Liver (tissue), 9 donors: ENCODE results near the gene KRT34. TPM values are rescaled to one million over a fixed set of nuclear protein-coding genes. Genes with fewer than 3 reads are reported as not detected.

Experiments used
- DNase-seq: peaks from one replicate; pipeline ENCODE4 v3.0.0-alpha.2; 2017; ENCODE audit warnings: low spot score
- H3K27ac ChIP-seq, 2 donors: one replicate each; pipeline ENCODE4 v1.7.0; 2013; ENCODE audit warnings: inconsistent platforms in 2 of 2, low read length in 2 of 2, control low read depth in 1 of 2, low read depth in 1 of 2, mild to moderate bottlenecking in 1 of 2
- H3K27me3 ChIP-seq, 4 donors: one replicate each; pipeline versions ENCODE4 v1.6.1 to v1.7.0; 2013; ENCODE audit warnings: low read length in 3 of 4, inconsistent platforms in 1 of 4, mild to moderate bottlenecking in 1 of 4, moderate library complexity in 1 of 4; ENCODE audit not compliant: control insufficient read depth in 4 of 4, insufficient read depth in 4 of 4
- H3K36me3 ChIP-seq, 4 donors: one replicate each; pipeline versions ENCODE4 v1.6.1 to v1.7.0; 2013; ENCODE audit warnings: low read length in 3 of 4, mild to moderate bottlenecking in 3 of 4, low read depth in 1 of 4, moderate library complexity in 1 of 4; ENCODE audit not compliant: control insufficient read depth in 4 of 4, insufficient read depth in 3 of 4
- H3K4me1 ChIP-seq, 4 donors: one replicate each; pipeline versions ENCODE4 v1.6.1 to v1.7.0; 2013; ENCODE audit warnings: low read length in 3 of 4, mild to moderate bottlenecking in 3 of 4, moderate library complexity in 1 of 4; ENCODE audit not compliant: control insufficient read depth in 4 of 4, insufficient read depth in 4 of 4
- H3K4me3 ChIP-seq, 3 donors: one replicate each; pipeline versions ENCODE4 v1.6.1 to v1.7.0; 2013; ENCODE audit warnings: low read length in 3 of 3, control low read depth in 1 of 3, low read depth in 1 of 3, mild to moderate bottlenecking in 1 of 3
- H3K9ac ChIP-seq, 2 donors: one replicate each; pipeline ENCODE4 v1.7.0; 2013; ENCODE audit warnings: low read length in 2 of 2, mild to moderate bottlenecking in 2 of 2, moderate library complexity in 2 of 2, control low read depth in 1 of 2, low read depth in 1 of 2
- H3K9me3 ChIP-seq, 4 donors: one replicate each; pipeline versions ENCODE4 v1.6.1 to v1.7.0; 2013; ENCODE audit warnings: low read length in 3 of 4; ENCODE audit not compliant: control insufficient read depth in 4 of 4
- EGR1 ChIP-seq, 2 donors: IDR thresholded peaks; 2 replicates each; pipeline ENCODE4 v1.6.1; 2016 to 2018; ENCODE audit warnings: antibody characterized with exemption in 2 of 2, low read depth in 2 of 2
- FOXA1 ChIP-seq: IDR thresholded peaks from 2 replicates; pipeline ENCODE4 v1.6.1; 2016; ENCODE audit warnings: antibody characterized with exemption
- FOXA2 ChIP-seq: IDR thresholded peaks from 2 replicates; pipeline ENCODE4 v1.6.1; 2016; ENCODE audit warnings: antibody characterized with exemption
- GABPA ChIP-seq, 2 donors: IDR thresholded peaks in 1 of 2; conservative IDR thresholded peaks in 1 of 2; 2 replicates each; pipeline ENCODE4 v1.6.1; 2016; ENCODE audit warnings: antibody characterized with exemption in 2 of 2, mild to moderate bottlenecking in 1 of 2, moderate library complexity in 1 of 2
- HNF4A ChIP-seq, 2 donors: conservative IDR thresholded peaks; 2 replicates each; pipeline ENCODE4 v1.6.1; 2016; ENCODE audit warnings: antibody characterized with exemption in 2 of 2, mild to moderate bottlenecking in 2 of 2
- HNF4G ChIP-seq: IDR thresholded peaks from 2 replicates; pipeline ENCODE4 v1.6.1; 2016; ENCODE audit warnings: antibody characterized with exemption
- JUND ChIP-seq, 2 donors: IDR thresholded peaks; 2 replicates each; pipeline ENCODE4 v1.6.1; 2016; ENCODE audit warnings: antibody characterized with exemption in 2 of 2
- MAX ChIP-seq: IDR thresholded peaks from 2 replicates; pipeline ENCODE4 v1.6.1; 2016; ENCODE audit warnings: antibody characterized with exemption
- NR2F2 ChIP-seq: IDR thresholded peaks from 2 replicates; pipeline ENCODE4 v1.6.1; 2016; ENCODE audit warnings: antibody characterized with exemption
- RAD21 ChIP-seq, 2 donors: IDR thresholded peaks; 2 replicates each; pipeline ENCODE4 v1.6.1; 2016; ENCODE audit warnings: antibody characterized with exemption in 2 of 2, mild to moderate bottlenecking in 2 of 2
- RXRA ChIP-seq, 2 donors: IDR thresholded peaks; 2 replicates each; pipeline ENCODE4 v1.6.1; 2017 to 2018; ENCODE audit warnings: antibody characterized with exemption in 2 of 2, mild to moderate bottlenecking in 1 of 2
- SP1 ChIP-seq: IDR thresholded peaks from 2 replicates; pipeline ENCODE4 v1.6.1; 2018; ENCODE audit warnings: antibody characterized with exemption, mild to moderate bottlenecking
- TAF1 ChIP-seq: conservative IDR thresholded peaks from 2 replicates; pipeline ENCODE4 v1.6.1; 2016; ENCODE audit warnings: antibody characterized with exemption, mild to moderate bottlenecking
- YY1 ChIP-seq: IDR thresholded peaks from 2 replicates; pipeline ENCODE4 v1.6.1; 2016; ENCODE audit warnings: antibody characterized with exemption, mild to moderate bottlenecking
- WGBS: extraction: QIAGEN DNeasy Blood & Tissue Kit; methylation state at CpG from one replicate; pipeline ENCODE4 v1.1.7; 2013; 5-methylcytosine and 5-hydroxymethylcytosine counted together
- polyA plus RNA-seq, 2 donors: library from polyadenylated mRNA; stranded (reverse) in 1 of 2; unstranded in 1 of 2; fragments of 200-250 nt in 1 of 2; fragments of >200 nt in 1 of 2; fragmentation: Nextera tagmentation in 1 of 2; extraction: Ambion mirVana in 1 of 2; gene quantifications; one replicate each; pipeline versions ENCODE4 v1.2.1 to v1.2.3, GENCODE V29; 2013 to 2015
- total RNA-seq, 2 donors: library from RNA; depleted of rRNA; stranded (reverse); fragments of >200 nt; gene quantifications; one replicate each; pipeline ENCODE4 v1.2.3, GENCODE V29; 2014
- TF ChIP-seq, protein P1 (sequence below): fragments of 150-350 bp; IDR thresholded peaks from 2 replicates; pipeline ENCODE4 v1.5.1; 2017; ENCODE audit warnings: improper control_type of control experiment, low read depth, low read length; ENCODE audit not compliant: missing input control
- TF ChIP-seq, protein P2 (sequence below): IDR thresholded peaks from 2 replicates; pipeline ENCODE4 v1.6.1; 2016; ENCODE audit warnings: antibody characterized with exemption, mild to moderate bottlenecking
- TF ChIP-seq, protein P3 (sequence below): IDR thresholded peaks from 2 replicates; pipeline ENCODE4 v1.6.1; 2016; ENCODE audit warnings: antibody characterized with exemption
- donor health status: healthy.
- donor health status: healthy.
- donor health status: healthy.
- donor health status: healthy.
- donor health status: healthy.

The KRT34 gene
- total and polyA plus RNA-seq, 4 donors, result not detected

DNA sequence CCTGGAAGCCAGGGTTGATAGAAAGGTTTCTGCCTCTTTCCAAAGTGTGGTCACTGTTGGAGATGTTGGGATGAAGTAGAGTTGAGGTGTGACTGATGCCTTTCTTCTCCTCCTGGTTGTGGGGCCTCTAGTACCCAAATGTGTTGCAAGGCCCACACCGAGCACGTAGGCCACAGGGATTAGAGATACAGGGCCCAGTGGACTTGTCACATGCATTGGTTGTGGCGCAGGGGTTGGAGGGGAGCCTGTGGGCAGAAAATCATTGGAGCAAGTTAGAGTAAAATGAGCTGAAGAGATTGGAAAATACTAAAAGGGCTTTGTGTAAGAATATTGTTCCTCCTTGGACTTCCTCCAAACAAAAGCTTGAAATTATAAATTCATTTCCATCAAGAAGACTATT lies 36.1 kb downstream of the KRT34 start (continued):
- TF ChIP-seq, protein P1, sequence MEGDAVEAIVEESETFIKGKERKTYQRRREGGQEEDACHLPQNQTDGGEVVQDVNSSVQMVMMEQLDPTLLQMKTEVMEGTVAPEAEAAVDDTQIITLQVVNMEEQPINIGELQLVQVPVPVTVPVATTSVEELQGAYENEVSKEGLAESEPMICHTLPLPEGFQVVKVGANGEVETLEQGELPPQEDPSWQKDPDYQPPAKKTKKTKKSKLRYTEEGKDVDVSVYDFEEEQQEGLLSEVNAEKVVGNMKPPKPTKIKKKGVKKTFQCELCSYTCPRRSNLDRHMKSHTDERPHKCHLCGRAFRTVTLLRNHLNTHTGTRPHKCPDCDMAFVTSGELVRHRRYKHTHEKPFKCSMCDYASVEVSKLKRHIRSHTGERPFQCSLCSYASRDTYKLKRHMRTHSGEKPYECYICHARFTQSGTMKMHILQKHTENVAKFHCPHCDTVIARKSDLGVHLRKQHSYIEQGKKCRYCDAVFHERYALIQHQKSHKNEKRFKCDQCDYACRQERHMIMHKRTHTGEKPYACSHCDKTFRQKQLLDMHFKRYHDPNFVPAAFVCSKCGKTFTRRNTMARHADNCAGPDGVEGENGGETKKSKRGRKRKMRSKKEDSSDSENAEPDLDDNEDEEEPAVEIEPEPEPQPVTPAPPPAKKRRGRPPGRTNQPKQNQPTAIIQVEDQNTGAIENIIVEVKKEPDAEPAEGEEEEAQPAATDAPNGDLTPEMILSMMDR, result no peak

GRCh38 chr17:41343029-41343428 lies 39.1 kb downstream of the KRT34 start:
- Histone ChIP-seq H3K36me3 (no peaks in the 10 kb centered on the region), H3K27me3 (no peaks in the 10 kb centered on the region), H3K9me3 (no peaks in the 10 kb centered on the region), H3K27ac (no peak overlapping the region), H3K9ac (no peak overlapping the region), H3K4me1 (no peaks in the 10 kb centered on the region), H3K4me3 (no peak overlapping the region)
- no peak for DNase-seq
- no peak for TF ChIP-seq NR2F2
- WGBS, result 83% methylated on average over 3 of the region's 3 CpGs

GRCh38 chr17:41340934-41341861 lies 40.9 kb downstream of the KRT34 start:
- no peaks in the 10 kb centered on the region for H3K36me3 ChIP-seq
- 79% methylated on average over 7 of the region's 7 CpGs for WGBS
- DNase-seq, result no peak
- no peaks in the 10 kb centered on the region for H3K4me1 ChIP-seq
- no peak overlapping the region for H3K27ac ChIP-seq
- H3K27me3 ChIP-seq, result no peaks in the 10 kb centered on the region
- TF ChIP-seq SP1 (no peak), HNF4G (no peak), RAD21 (IDR thresholded peaks at IDR 0.05) (no peak), HNF4A (conservative IDR thresholded peaks at IDR 0.05) (no peak), FOXA1 (no peak), FOXA2 (no peak), TAF1 (no peak), EGR1 (IDR thresholded peaks at IDR 0.05; ENCODE audit: low read depth in 2 of 2) (no peak), NR2F2 (no peak), YY1 (no peak), GABPA (IDR thresholded peaks at IDR 0.05 in 1 of 2, conservative IDR thresholded peaks at IDR 0.05 in 1 of 2) (no peak), JUND (IDR thresholded peaks at IDR 0.05) (no peak), MAX (no peak), RXRA (IDR thresholded peaks at IDR 0.05) (no peak)
- TF ChIP-seq, protein P2, sequence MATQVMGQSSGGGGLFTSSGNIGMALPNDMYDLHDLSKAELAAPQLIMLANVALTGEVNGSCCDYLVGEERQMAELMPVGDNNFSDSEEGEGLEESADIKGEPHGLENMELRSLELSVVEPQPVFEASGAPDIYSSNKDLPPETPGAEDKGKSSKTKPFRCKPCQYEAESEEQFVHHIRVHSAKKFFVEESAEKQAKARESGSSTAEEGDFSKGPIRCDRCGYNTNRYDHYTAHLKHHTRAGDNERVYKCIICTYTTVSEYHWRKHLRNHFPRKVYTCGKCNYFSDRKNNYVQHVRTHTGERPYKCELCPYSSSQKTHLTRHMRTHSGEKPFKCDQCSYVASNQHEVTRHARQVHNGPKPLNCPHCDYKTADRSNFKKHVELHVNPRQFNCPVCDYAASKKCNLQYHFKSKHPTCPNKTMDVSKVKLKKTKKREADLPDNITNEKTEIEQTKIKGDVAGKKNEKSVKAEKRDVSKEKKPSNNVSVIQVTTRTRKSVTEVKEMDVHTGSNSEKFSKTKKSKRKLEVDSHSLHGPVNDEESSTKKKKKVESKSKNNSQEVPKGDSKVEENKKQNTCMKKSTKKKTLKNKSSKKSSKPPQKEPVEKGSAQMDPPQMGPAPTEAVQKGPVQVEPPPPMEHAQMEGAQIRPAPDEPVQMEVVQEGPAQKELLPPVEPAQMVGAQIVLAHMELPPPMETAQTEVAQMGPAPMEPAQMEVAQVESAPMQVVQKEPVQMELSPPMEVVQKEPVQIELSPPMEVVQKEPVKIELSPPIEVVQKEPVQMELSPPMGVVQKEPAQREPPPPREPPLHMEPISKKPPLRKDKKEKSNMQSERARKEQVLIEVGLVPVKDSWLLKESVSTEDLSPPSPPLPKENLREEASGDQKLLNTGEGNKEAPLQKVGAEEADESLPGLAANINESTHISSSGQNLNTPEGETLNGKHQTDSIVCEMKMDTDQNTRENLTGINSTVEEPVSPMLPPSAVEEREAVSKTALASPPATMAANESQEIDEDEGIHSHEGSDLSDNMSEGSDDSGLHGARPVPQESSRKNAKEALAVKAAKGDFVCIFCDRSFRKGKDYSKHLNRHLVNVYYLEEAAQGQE, result no peak
- TF ChIP-seq, protein P3, sequence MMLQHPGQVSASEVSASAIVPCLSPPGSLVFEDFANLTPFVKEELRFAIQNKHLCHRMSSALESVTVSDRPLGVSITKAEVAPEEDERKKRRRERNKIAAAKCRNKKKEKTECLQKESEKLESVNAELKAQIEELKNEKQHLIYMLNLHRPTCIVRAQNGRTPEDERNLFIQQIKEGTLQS, result no peak
- no peaks in the 10 kb centered on the region for H3K9me3 ChIP-seq
- H3K9ac ChIP-seq, result no peak overlapping the region
- H3K4me3 ChIP-seq, result no peak overlapping the region
